GM08714 (cell line): ENCODE data around the gene TFAP2C.
"Not testable (repeated sequence)": the region's sequence is repeated elsewhere in the genome, so short reads cannot be mapped to it uniquely, and the experiment has no call there.

Source experiments
- H3K4me3 ChIP-seq: fragments of 200-500 bp; sonication (Bioruptor generic); 2 replicates; pipeline ENCODE4 v1.5.1; 2014; ENCODE audit warnings: mild to moderate bottlenecking, low read length, inconsistent platforms
- ZNF274 ChIP-seq: IDR thresholded peaks from 2 replicates; pipeline ENCODE4 v1.6.1; 2012; ENCODE audit warnings: mild to moderate bottlenecking, low read depth, low read length

Gene TFAP2C

DNA sequence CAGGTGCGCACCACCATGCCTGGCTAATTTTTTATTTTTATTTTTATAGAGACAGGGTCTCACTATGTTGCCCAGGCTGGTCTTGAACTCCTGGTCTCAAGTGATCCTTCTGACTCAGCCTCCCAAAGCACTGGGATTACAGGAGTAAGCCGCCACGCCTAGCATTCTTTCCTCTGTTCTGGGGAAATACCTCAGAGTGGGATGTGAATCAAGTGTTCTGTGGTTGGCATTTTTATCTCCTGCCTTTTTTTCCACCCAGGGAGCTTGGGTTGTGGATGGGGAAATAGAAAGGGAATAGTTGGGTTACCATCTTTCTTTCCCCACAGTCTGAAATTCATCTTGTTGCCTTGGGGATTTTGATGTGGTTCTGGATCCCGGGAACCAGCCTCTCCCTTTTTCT, 24.1 kb downstream of the TFAP2C start:
- TF ChIP-seq ZNF274: no peak
- H3K4me3 ChIP-seq: no peak overlapping the region

DNA sequence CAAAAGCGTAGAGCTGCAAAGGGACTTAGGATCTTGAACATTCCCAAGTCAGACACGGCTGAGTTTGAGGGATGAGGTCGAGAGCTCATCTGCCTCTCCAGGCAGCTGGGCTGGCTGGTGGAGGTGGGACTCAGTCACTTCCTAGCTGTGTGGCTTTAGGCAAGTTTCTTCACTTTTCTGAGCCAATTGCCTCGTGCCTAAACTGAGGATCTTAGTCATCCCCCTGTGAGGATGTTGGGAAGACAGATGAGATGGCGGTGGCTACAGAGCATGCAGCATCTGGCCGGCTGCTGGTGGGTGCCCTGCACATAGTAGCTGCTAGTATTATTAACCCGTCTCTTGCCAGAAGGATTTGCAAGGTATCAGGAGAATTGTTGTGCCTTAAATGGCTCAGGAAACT, 27.5 kb downstream of the TFAP2C start:
- TF ChIP-seq ZNF274: no peak
- no peak overlapping the region for H3K4me3 ChIP-seq

DNA sequence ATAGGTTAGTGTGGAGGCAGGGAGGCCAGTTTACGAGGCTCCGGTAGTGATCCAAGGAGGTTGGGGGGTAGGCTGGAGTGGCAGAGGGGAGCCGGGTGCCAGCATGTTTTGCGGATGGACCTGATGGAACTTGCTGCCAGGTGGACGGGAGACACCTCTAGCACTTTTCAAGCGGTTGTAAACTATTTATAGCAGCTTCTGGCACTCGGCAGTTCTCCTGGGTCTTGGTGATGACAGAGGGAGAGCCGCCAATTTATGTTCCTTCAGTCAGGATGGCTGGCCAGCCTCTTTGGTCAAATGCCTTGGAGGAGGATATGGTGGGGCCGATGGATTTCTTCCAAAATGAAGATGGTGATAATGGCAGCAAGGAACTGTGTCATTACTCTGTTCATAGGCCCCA, 28.8 kb downstream of the TFAP2C start:
- no peak for TF ChIP-seq ZNF274
- no peak overlapping the region for H3K4me3 ChIP-seq

DNA sequence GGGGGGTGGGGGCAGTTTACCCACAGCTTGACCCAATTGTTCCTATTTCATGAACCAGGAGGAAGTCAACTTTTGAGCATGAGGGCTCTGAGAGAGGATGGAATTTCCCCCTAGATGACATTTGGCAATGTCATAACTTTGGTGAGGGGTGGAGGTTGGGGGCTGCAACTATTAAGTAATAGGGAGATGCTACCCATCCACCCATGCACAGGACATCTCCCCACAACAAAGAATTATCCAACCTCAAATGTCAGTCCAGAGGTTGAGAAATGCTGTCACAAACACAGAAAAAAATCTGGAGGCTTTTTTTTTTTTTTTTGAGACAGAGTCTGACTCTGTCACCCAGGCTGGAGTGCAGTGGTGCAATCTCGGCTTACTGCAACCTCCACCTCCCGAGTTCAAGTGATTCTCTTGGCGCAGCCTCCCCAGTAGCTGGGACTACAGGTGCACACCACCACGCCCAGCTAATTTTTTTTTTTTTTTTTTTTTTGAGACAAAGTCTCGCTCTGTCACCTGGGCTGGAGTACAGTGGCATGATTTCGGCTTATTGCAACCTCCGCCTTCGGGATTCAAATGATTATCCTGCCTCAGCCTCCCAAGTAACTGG, 29.3 kb downstream of the TFAP2C start:
- H3K4me3 ChIP-seq: not testable (repeated sequence)

DNA sequence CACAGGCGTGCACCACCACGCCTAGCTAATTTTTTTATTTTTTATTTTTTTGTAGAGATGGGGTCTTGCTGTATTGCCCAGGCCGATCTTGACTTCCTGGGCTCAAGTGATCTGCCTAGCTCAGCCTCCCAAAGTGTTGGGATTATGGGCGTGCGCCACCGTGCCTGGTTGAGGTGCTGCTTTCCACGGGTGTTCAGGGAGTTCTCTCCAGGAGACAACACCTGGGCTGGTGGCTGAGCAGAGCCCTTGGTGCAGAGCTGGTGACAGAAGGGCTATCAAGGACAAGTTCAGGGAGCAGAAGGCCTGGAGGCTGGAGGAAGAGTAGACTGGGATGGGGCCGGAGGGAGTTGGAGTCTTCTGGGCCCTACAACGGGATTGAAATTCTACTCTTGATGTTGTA, 34.6 kb downstream of the TFAP2C start:
- no peak for TF ChIP-seq ZNF274
- H3K4me3 ChIP-seq: no peak overlapping the region

DNA sequence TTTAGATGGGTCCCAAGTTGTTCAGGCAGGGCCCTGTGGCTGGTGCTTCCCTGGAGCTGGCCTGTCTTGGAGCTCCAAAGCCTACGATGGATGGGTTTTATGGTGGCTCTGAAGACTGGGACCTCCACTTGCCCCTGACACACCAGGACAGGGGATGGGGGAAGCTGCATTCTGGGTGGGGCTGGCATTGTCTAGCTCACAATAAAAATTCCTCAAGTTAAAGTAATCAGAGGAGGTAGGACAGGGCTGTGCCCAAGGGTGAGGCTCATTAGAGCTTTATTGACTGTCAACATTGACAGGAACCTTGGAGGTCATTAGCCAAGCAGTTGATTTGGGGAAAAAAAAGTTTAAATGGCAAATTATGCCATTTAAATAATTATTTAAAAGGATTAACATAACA, 35.7 kb downstream of the TFAP2C start:
- TF ChIP-seq ZNF274: no peak
- no peak overlapping the region for H3K4me3 ChIP-seq

DNA sequence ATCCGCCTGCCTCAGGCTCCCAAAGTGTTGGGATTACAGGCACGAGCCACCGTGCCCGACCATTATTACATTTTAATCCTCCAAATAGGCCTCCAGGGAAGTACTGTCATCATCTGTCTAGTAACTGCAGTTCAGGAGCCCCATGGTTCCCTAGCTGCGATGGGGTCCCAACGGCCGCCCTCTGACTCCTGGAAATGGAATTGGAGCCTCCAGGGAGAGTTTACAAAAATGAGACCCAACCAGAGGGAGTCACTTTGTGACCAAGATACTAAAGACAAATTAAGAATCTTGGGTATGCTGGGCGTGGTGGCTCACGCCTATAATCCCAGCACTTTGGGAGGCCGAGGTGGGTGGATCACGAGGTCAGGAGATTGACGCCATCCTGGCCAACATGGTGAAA, 36.7 kb downstream of the TFAP2C start:
- TF ChIP-seq ZNF274: no peak
- no peak overlapping the region for H3K4me3 ChIP-seq

DNA sequence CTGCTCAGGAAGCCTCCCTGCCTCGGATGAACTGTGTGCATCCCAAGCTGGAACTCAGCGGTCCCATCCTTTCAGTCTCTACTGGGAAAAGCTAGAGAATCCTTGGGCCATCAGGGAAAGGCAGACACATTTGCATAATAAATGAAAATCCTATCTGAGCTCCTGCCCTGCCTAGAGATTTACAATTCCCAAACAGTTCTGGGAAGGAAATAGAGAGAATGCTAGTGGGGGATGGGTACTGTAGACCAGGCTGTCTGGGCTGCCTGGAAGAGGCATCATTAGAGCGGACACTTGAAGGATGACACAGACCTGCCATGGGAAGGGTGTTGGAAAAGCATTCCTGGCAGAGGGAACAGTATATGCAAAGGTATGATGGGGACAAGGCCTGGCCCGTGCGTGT, 44.3 kb downstream of the TFAP2C start:
- TF ChIP-seq ZNF274: no peak
- no peak overlapping the region for H3K4me3 ChIP-seq

DNA sequence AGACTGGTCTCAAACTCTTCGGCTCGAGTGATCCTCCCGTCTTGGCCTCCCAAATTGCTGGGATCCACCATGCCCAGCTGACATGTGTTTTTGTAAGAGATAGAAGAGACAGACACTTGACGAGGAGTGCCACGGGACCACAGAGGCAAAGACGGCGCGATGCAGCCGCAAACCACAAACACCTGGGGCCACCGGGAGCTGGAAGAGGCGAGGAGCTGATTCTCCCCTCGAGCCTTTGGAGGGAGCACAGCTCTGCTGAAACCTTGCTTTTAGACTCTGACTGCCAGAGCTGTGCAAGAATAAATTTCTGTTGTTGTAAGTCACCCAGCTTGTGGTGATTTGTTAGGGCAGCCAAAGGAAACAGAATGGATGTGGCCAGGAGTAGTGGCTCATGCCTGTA, 46.9 kb downstream of the TFAP2C start:
- no peak overlapping the region for H3K4me3 ChIP-seq
- no peak for TF ChIP-seq ZNF274

DNA sequence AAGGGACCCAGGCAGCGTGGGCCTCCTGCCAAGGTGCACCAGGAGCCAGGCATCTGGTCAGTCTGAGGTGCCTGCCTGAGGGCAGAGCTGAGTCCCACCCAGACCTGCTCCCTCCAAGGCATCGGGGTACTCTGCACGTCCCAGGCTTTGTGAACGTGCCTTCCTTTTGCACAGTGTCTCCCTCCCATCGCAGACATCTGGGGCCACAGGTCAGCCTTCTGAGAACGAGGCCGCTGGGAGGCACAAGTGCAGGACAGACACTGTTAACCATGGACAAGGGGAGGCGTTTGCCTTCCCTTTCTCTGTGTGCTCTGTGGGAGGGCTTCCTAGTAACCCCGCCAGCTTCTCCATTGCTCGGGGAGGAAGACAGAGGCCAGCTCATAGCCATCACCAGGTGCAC, 47.6 kb downstream of the TFAP2C start:
- TF ChIP-seq ZNF274: no peak
- H3K4me3 ChIP-seq: no peak overlapping the region

DNA sequence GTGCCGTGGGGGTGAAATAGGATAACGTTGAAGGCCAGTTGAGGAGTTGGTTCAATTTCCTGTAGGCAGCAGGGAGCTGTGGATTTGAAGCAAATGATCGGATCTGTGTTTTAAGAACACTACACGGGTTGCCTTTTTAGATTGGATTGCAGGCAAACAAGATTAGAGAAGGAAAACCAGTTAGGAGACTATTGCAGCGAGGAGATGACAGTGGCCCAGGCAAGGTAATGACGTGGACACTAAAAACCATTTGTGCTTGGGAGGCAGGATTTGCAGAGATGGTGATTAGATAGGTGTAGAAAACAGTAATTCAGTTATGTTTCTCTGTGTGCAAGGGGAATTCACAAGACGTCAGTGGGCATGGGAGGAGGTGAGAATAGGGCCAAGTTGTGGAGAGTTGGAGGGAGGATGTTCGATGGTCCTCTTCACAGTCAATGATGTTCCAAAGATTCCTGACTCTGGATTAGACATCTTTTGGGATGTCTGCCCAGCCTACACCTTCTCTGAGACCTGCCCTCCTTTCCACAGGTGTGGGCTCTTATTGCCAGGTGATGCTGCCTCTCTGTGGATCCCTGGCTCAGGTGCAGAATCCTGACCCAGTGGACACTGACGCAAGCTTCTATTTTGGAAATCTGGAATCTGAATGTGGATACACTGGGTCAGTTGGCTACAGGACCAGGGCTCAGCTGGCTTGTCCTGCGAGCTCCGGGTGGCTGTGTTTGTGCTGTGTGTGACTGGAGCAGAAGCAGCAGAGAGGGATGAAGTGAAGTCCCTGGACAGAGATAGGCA, 54.2 kb downstream of the TFAP2C start:
- H3K4me3 ChIP-seq: no peak overlapping the region
- TF ChIP-seq ZNF274: no peak

DNA sequence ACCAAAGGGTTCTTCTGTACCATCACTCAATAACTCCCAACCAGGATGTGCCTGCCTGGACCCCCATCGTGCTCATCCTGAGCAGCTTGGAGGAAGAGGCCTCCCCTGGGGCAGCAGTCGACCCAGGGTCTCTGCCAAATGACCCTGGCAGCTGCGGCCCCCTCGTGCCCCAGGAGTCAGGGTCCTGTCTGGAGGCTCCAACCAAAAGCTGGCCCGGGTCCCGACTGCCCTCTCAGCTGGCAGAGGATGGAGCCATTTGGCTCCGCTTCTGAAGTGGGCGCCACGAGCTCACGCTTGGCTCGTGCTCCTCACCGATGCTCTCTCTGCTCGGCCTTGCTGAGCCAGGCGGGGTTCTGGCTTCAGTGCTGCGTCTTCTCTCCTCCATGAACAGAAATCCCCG, 56.8 kb downstream of the TFAP2C start:
- H3K4me3 ChIP-seq: no peak overlapping the region
- TF ChIP-seq ZNF274: no peak

DNA sequence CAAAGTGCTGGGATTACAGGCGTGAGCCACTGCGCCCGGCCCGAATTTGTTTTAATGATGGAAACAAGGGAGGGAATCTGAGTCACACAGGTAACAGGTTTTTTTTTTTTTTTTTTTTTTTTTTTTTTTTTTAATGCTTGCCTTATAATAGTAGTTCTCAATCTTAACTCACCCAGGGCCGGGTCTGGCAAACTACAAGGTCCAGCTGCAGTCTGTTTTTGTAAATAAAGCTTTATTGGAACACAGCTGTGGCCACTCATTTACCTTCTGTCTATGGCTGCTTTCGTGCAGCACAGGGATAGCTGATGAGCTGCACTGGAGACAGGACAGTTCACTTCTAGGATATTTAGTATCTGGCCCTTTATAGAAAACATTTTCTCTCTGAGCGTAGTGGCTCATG, 58.0 kb downstream of the TFAP2C start:
- no peak for TF ChIP-seq ZNF274
- no peak overlapping the region for H3K4me3 ChIP-seq

DNA sequence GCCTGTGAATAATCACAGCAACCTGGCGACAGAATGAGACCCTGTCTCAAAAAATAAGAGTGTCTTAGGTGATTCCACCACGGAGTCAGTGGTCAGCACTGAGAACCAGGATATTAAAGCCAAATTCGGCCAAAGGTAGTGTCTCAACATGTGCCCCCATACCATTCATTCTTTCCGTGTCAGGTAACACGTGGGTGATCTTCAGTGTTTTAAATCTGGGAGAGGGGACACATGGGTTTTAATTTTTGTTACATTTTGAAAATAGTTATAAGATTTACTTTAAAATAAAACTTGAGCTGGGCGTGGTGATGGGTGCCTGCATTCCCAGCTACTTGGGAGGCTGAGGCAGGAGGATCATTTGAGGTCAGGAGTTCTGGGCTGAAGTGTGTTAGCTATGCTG, 59.0 kb downstream of the TFAP2C start:
- TF ChIP-seq ZNF274: no peak

More for the DNA sequence above, 59.0 kb downstream of the TFAP2C start:
- no peak overlapping the region for H3K4me3 ChIP-seq
